CD14-positive monocyte (primary cell): Measurements from ENCODE around the gene AHSG. TPM values are rescaled to one million over a fixed set of nuclear protein-coding genes. Genes with fewer than 3 reads are reported as not detected.

Experiments used
- DNase-seq, 3 donors: peaks; one replicate each; pipeline ENCODE4 v3.0.0-alpha.2; 2011 to 2022
- H2AFZ ChIP-seq: 2 replicates; pipeline ENCODE4 v1.6.0; 2012; ENCODE audit warnings: mild to moderate bottlenecking, low read depth, low read length, inconsistent platforms; ENCODE audit not compliant: insufficient read depth, poor library complexity, severe bottlenecking
- H3K27ac ChIP-seq, 2 donors: 1 replicate in 1 of 2; 2 replicates in 1 of 2; pipeline ENCODE4 v1.5.1; 2012 to 2013; ENCODE audit warnings: low read length in 2 of 2, control low read depth in 1 of 2, inconsistent platforms in 1 of 2, low read depth in 1 of 2, mild to moderate bottlenecking in 1 of 2
- H3K27me3 ChIP-seq, 2 donors: one replicate each; pipeline versions ENCODE4 v1.6.0 to v1.6.1; 2011 to 2013; ENCODE audit warnings: low read length in 2 of 2; ENCODE audit not compliant: control insufficient read depth in 2 of 2, insufficient read depth in 2 of 2
- H3K36me3 ChIP-seq, 2 donors: replicated peaks in 1 of 2; 1 replicate in 1 of 2; 2 replicates in 1 of 2; pipeline versions ENCODE4 v1.5.1 to v1.6.1; 2012 to 2013; ENCODE audit warnings: low read length in 2 of 2, control low read depth in 1 of 2, inconsistent platforms in 1 of 2, mild to moderate bottlenecking in 1 of 2; ENCODE audit not compliant: insufficient read depth in 2 of 2, control insufficient read depth in 1 of 2
- H3K4me1 ChIP-seq, 2 donors: 1 replicate in 1 of 2; 2 replicates in 1 of 2; pipeline versions ENCODE4 v1.5.1 to v1.6.1; 2012 to 2013; ENCODE audit warnings: low read length in 2 of 2, control low read depth in 1 of 2, inconsistent platforms in 1 of 2, mild to moderate bottlenecking in 1 of 2, moderate library complexity in 1 of 2; ENCODE audit not compliant: insufficient read depth in 2 of 2, control insufficient read depth in 1 of 2
- H3K4me2 ChIP-seq: replicated peaks from 2 replicates; pipeline ENCODE3; 2012; ENCODE audit warnings: low read length, moderate library complexity, mild to moderate bottlenecking; ENCODE audit not compliant: poor library complexity, severe bottlenecking; ENCODE audit errors: extremely low read depth
- H3K4me3 ChIP-seq, 3 experiments: fragments of 200-600 bp in 1 of 3; sonication (generic) in 1 of 3; replicated peaks in 1 of 3; 1 replicate in 2 of 3; 2 replicates in 1 of 3; pipeline ENCODE4 v1.5.1; 2011 to 2013; ENCODE audit warnings: low read length in 3 of 3, mild to moderate bottlenecking in 3 of 3, control low read depth in 2 of 3, low read depth in 2 of 3, inconsistent platforms in 1 of 3, moderate library complexity in 1 of 3
- H3K79me2 ChIP-seq: 2 replicates; pipeline ENCODE4 v1.6.0; 2012; ENCODE audit warnings: mild to moderate bottlenecking, control low read depth, inconsistent platforms, low read length, moderate library complexity; ENCODE audit not compliant: insufficient read depth
- H3K9ac ChIP-seq: 2 replicates; pipeline ENCODE4 v1.6.0; 2017; ENCODE audit warnings: low read length, mild to moderate bottlenecking; ENCODE audit not compliant: insufficient read depth, poor library complexity, severe bottlenecking
- H3K9me3 ChIP-seq, 2 donors: replicated peaks in 1 of 2; 1 replicate in 1 of 2; 2 replicates in 1 of 2; pipeline versions ENCODE4 v1.5.1 to v1.6.1; 2012 to 2013; ENCODE audit warnings: low read length in 2 of 2, control low read depth in 1 of 2; ENCODE audit not compliant: control insufficient read depth in 1 of 2, insufficient read depth in 1 of 2
- H4K20me1 ChIP-seq: 2 replicates; pipeline ENCODE4 v1.6.0; 2012; ENCODE audit warnings: mild to moderate bottlenecking, low read length, control low read depth, moderate library complexity; ENCODE audit not compliant: insufficient read depth
- H3K27ac Mint-ChIP-seq, 7 donors: one replicate each; pipeline ENCODE4 v1.8.0; 2020; ENCODE audit warnings: mild to moderate bottlenecking in 7 of 7, mixed read lengths in 7 of 7, moderate library complexity in 6 of 7, inconsistent platforms in 2 of 7
- H3K27me3 Mint-ChIP-seq, 3 donors: one replicate each; pipeline ENCODE4 v1.8.0; 2021 to 2022; ENCODE audit warnings: low read depth in 3 of 3, mild to moderate bottlenecking in 3 of 3, mixed read lengths in 3 of 3, moderate library complexity in 3 of 3, inconsistent platforms in 1 of 3
- H3K36me3 Mint-ChIP-seq, 2 donors: one replicate each; pipeline ENCODE4 v1.8.0; 2020; ENCODE audit warnings: mixed read lengths in 2 of 2, inconsistent platforms in 1 of 2, mild to moderate bottlenecking in 1 of 2
- H3K4me1 Mint-ChIP-seq: one replicate; pipeline ENCODE4 v1.8.0; 2020; ENCODE audit warnings: mild to moderate bottlenecking, mixed read lengths
- H3K4me3 Mint-ChIP-seq, 2 donors: one replicate each; pipeline ENCODE4 v1.8.0; 2020; ENCODE audit warnings: mild to moderate bottlenecking in 2 of 2, mixed read lengths in 2 of 2, moderate library complexity in 1 of 2
- H3K9me3 Mint-ChIP-seq, 7 donors: one replicate each; pipeline ENCODE4 v1.8.0; 2020 to 2022; ENCODE audit warnings: mixed read lengths in 7 of 7, mild to moderate bottlenecking in 6 of 7, moderate library complexity in 6 of 7, inconsistent platforms in 2 of 7
- CTCF ChIP-seq: fragments of 200-600 bp; IDR thresholded peaks from one replicate; pipeline ENCODE4 v1.8.0; 2022; ENCODE audit warnings: antibody characterized with exemption, mild to moderate bottlenecking
- WGBS: methylation state at CpG from one replicate; pipeline ENCODE4 v1.1.5; 2013; ENCODE audit warnings: missing lambda C conversion rate; ENCODE audit not compliant: insufficient coverage; 5-methylcytosine and 5-hydroxymethylcytosine counted together
- intact Hi-C, 2 donors: fragments of 100-400 bp; cut with micrococcal nuclease; formaldehyde crosslinking; loops; one replicate each; pipeline versions ENCODE4 v1.15.0 to v1.15.1; 2023
- polyA plus RNA-seq, 3 donors: library from polyadenylated mRNA; depleted of rRNA in 1 of 3; unstranded in 2 of 3; stranded (reverse) in 1 of 3; fragments of 300-500 nt in 2 of 3; fragments of >200 nt in 1 of 3; fragmentation: Illumina TruSeq in 2 of 3; gene quantifications; 1 replicate in 2 of 3; 2 replicates in 1 of 3; pipeline ENCODE4 v1.2.3, GENCODE V29; 2012 to 2021

AHSG gene
- polyA plus RNA-seq, 3 donors, result not detected

GRCh38 chr3:186587183-186587582 is 25.7 kb upstream of the AHSG start:
- Mint-ChIP-seq H3K4me3 (no peak overlapping the region), H3K4me1 (no peaks in the 10 kb centered on the region), H3K27me3 (peaks cover 0 to 5% (median 0%) of the 10 kb centered on the region in 3 donors), H3K9me3 (no peaks in the 10 kb centered on the region), H3K36me3 (peaks cover 39 to 44% of the 10 kb centered on the region in 2 donors), H3K27ac (no peak overlapping the region)
- no peak overlapping the region for H2AFZ ChIP-seq
- H4K20me1 ChIP-seq, result no peaks in the 10 kb centered on the region
- no peaks in the 10 kb centered on the region for H3K27me3 ChIP-seq
- H3K4me3 ChIP-seq, result no peak overlapping the region
- intact Hi-C loops, result no loop called here
- H3K4me1 ChIP-seq, result no peaks in the 10 kb centered on the region
- H3K9me3 ChIP-seq, result no peaks in the 10 kb centered on the region
- DNase-seq, result no peak
- no peak overlapping the region for H3K9ac ChIP-seq
- H3K36me3 ChIP-seq, result peaks cover 37 to 43% of the 10 kb centered on the region in 2 donors
- no peak for TF ChIP-seq CTCF
- no peaks in the 10 kb centered on the region for H3K79me2 ChIP-seq
- H3K4me2 ChIP-seq, result no peak overlapping the region
- no peak overlapping the region for H3K27ac ChIP-seq

- Mint-ChIP-seq H3K9me3 (no peaks in the 10 kb centered on the region), H3K36me3 (peaks cover 25 to 31% of the 10 kb centered on the region in 2 donors), H3K4me3 (no peak overlapping the region), H3K4me1 (no peaks in the 10 kb centered on the region), H3K27ac (no peak overlapping the region), H3K27me3 (peaks cover 0 to 5% (median 0%) of the 10 kb centered on the region in 3 donors)
- Histone ChIP-seq H2AFZ (no peak overlapping the region), H3K79me2 (no peaks in the 10 kb centered on the region), H3K9me3 (no peaks in the 10 kb centered on the region), H3K36me3 (peaks cover 23 to 28% of the 10 kb centered on the region in 2 donors), H4K20me1 (no peaks in the 10 kb centered on the region), H3K27ac (no peak overlapping the region), H3K4me1 (no peaks in the 10 kb centered on the region), H3K9ac (no peak overlapping the region), H3K4me2 (no peak overlapping the region), H3K27me3 (no peaks in the 10 kb centered on the region), H3K4me3 (no peak overlapping the region)
- no CpG with 5 or more reads among the region's 2 CpGs for WGBS
- no peak for TF ChIP-seq CTCF
- no peak for DNase-seq
- intact Hi-C loops, result no loop called here
Observed at GRCh38 chr3:186588632-186589031, 24.2 kb upstream of the AHSG start.
